Activated CD8-positive, alpha-beta memory T cell treated with anti-CD3 and anti-CD28 coated beads for 4 hours (primary cell): Measurements from ENCODE around the gene ARHGEF5.
"Not testable (repeated sequence)": the region's sequence is repeated elsewhere in the genome, so short reads cannot be mapped to it uniquely, and the experiment has no call there.

Experiments
- DNase-seq, 2 donors: peaks; one replicate each; pipeline ENCODE4 v3.0.0-alpha.2; 2020; ENCODE audit warnings: low read depth in 2 of 2

The ARHGEF5 gene

GRCh38 chr7:144355176-144355822 is at the start of gene ARHGEF5:
TSS of gene ARHGEF5 (plus strand) at chr7:144355402. CDS start at chr7:144362670, 7,268 bp downstream.
- DNase-seq, result not testable (repeated sequence)

- DNase-seq, result not testable (repeated sequence)
These were observed 45.5 kb upstream of the ARHGEF5 start for GRCh38 chr7:144309702-144310101.

GRCh38 chr7:144311218-144311617 is 44.0 kb upstream of the ARHGEF5 start:
- DNase-seq, result not testable (repeated sequence)

GRCh38 chr7:144311872-144312469 is 43.2 kb upstream of the ARHGEF5 start, which contains the start of gene OR2A1:
TSS of gene OR2A1 (plus strand) at chr7:144312419. CDS start at chr7:144318125, 5,706 bp downstream.
- DNase-seq, result not testable (repeated sequence)

GRCh38 chr7:144317537-144317936 is 37.7 kb upstream of the ARHGEF5 start:
- not testable (repeated sequence) for DNase-seq

- DNase-seq, result not testable (repeated sequence)
These were observed 35.7 kb upstream of the ARHGEF5 start for GRCh38 chr7:144319547-144319946.

GRCh38 chr7:144321677-144322206 is 33.5 kb upstream of the ARHGEF5 start:
- DNase-seq, result not testable (repeated sequence)

- DNase-seq, result not testable (repeated sequence)
These were observed 31.8 kb upstream of the ARHGEF5 start for GRCh38 chr7:144323359-144323758.

GRCh38 chr7:144325868-144326267 is 29.3 kb upstream of the ARHGEF5 start:
- DNase-seq, result not testable (repeated sequence)

GRCh38 chr7:144330044-144330443 is 25.2 kb upstream of the ARHGEF5 start:
- not testable (repeated sequence) for DNase-seq

GRCh38 chr7:144331221-144331995 is 23.8 kb upstream of the ARHGEF5 start:
- DNase-seq, result not testable (repeated sequence)

- not testable (repeated sequence) for DNase-seq
These were observed 23.3 kb upstream of the ARHGEF5 start for GRCh38 chr7:144331996-144332288.

GRCh38 chr7:144348625-144349024 is 6.6 kb upstream of the ARHGEF5 start:
- DNase-seq, result not testable (repeated sequence)

GRCh38 chr7:144351667-144352066 is 3.5 kb upstream of the ARHGEF5 start:
- DNase-seq, result not testable (repeated sequence)

- DNase-seq, result not testable (repeated sequence)
These were observed 983 bp downstream of the ARHGEF5 start for GRCh38 chr7:144356185-144356584.

- DNase-seq, result not testable (repeated sequence)
These were observed 1.7 kb downstream of the ARHGEF5 start for GRCh38 chr7:144356860-144357259.

- not testable (repeated sequence) for DNase-seq
These were observed 6.9 kb downstream of the ARHGEF5 start for GRCh38 chr7:144362061-144362460.

- not testable (repeated sequence) for DNase-seq
These were observed 10.3 kb downstream of the ARHGEF5 start for GRCh38 chr7:144365523-144365922.

- DNase-seq, result not testable (repeated sequence)
These were observed 12.0 kb downstream of the ARHGEF5 start for GRCh38 chr7:144367250-144367649.

- DNase-seq, result not testable (repeated sequence)
These were observed 14.0 kb downstream of the ARHGEF5 start for GRCh38 chr7:144369221-144369620.

- no peak for DNase-seq
These were observed 23.4 kb downstream of the ARHGEF5 start for GRCh38 chr7:144378651-144379050.

- no peak for DNase-seq
These were observed 24.7 kb downstream of the ARHGEF5 start for GRCh38 chr7:144379776-144380384.
